SK-N-SH (cell line): ENCODE data around the gene EEFSEC. TPM values are rescaled to one million over a fixed set of nuclear protein-coding genes. Genes with fewer than 3 reads are reported as not detected.
A peak's percentile ranks its signal among the peaks of the same experiment; 100 is the strongest.

Experiments
- CTCF ChIA-PET: fragments of 300-600, 350-600 bp; formaldehyde crosslinking; extraction: SDS; loops from one replicate; lab custom pipeline; 2021; lab: Yijun Ruan, JAX
- POLR2A ChIA-PET: fragments of 350-600 bp; sonication (Branson Sonifier 250); formaldehyde crosslinking; extraction: SDS; loops from one replicate; lab custom pipeline; 2020; ENCODE audit warnings: antibody characterized with exemption, inconsistent platforms; lab: Yijun Ruan, JAX
- DNase-seq: peaks from one replicate; pipeline ENCODE4 v3.0.0; 2012
- H2AFZ ChIP-seq: fragments of 200-600 bp; sonication (generic); 2 replicates; pipeline ENCODE4 v1.8.1; 2016; ENCODE audit warnings: antibody characterized with exemption, mild to moderate bottlenecking, low read depth
- H3F3A ChIP-seq: fragments of 200-600 bp; sonication (generic); replicated peaks from 2 replicates; pipeline ENCODE3; 2016; ENCODE audit warnings: antibody characterized with exemption, mild to moderate bottlenecking; ENCODE audit not compliant: insufficient read depth
- H3K27ac ChIP-seq, 2 experiments: fragments of 200-500 bp in 1 of 2; fragments of 200-600 bp in 1 of 2; sonication (Bioruptor generic) in 1 of 2; sonication (generic), shearing (Covaris generic) in 1 of 2; 2 replicates each; pipeline versions ENCODE4 v1.5.1 to v1.6.1; 2014 to 2016; ENCODE audit warnings: low read depth in 2 of 2, inconsistent platforms in 1 of 2, low read length in 1 of 2, mild to moderate bottlenecking in 1 of 2, mixed read lengths in 1 of 2
- H3K27me3 ChIP-seq: fragments of 200-600 bp; sonication (generic), shearing (Covaris generic); 2 replicates; pipeline ENCODE4 v1.6.1; 2016; ENCODE audit warnings: mixed run types; ENCODE audit not compliant: insufficient read depth
- H3K36me3 ChIP-seq, 2 experiments: fragments of 200-500 bp in 1 of 2; fragments of 200-600 bp in 1 of 2; sonication (Bioruptor generic) in 1 of 2; sonication (generic) in 1 of 2; replicated peaks in 1 of 2; 2 replicates each; pipeline versions ENCODE3 to v1.5.1; 2014 to 2016; ENCODE audit warnings: low read length in 1 of 2, mild to moderate bottlenecking in 1 of 2; ENCODE audit not compliant: insufficient read depth in 2 of 2, control insufficient read depth in 1 of 2
- H3K4me1 ChIP-seq, 2 experiments: fragments of 200-500 bp in 1 of 2; fragments of 200-600 bp in 1 of 2; sonication (Bioruptor generic) in 1 of 2; sonication (generic), shearing (Covaris generic) in 1 of 2; 2 replicates each; pipeline versions ENCODE4 v1.5.1 to v1.6.1; 2014 to 2016; ENCODE audit warnings: low read depth in 1 of 2, low read length in 1 of 2, mixed run types in 1 of 2; ENCODE audit not compliant: insufficient read depth in 2 of 2, control insufficient read depth in 1 of 2
- H3K4me2 ChIP-seq: fragments of 200-600 bp; sonication (generic), shearing (Covaris generic); 2 replicates; pipeline ENCODE4 v1.6.1; 2017; ENCODE audit warnings: mixed run types
- H3K4me3 ChIP-seq, 2 experiments: fragments of 200-500 bp in 1 of 2; fragments of 200-600 bp in 1 of 2; sonication (Bioruptor generic) in 1 of 2; sonication (generic), shearing (Covaris generic) in 1 of 2; 2 replicates each; pipeline versions ENCODE4 v1.5.1 to v1.8.1; 2014 to 2016; ENCODE audit warnings: low read depth in 2 of 2, inconsistent platforms in 1 of 2, low read length in 1 of 2, mild to moderate bottlenecking in 1 of 2, mixed read lengths in 1 of 2, moderate library complexity in 1 of 2
- H3K79me2 ChIP-seq: fragments of 200-600 bp; sonication (generic); 2 replicates; pipeline ENCODE4 v1.8.1; 2017; ENCODE audit warnings: mild to moderate bottlenecking; ENCODE audit not compliant: insufficient read depth
- H3K9ac ChIP-seq: fragments of 200-600 bp; sonication (generic); 2 replicates; pipeline ENCODE4 v1.6.1; 2017; ENCODE audit warnings: mixed run types
- H3K9me2 ChIP-seq: fragments of 200-600 bp; sonication (generic); 2 replicates; pipeline ENCODE4 v1.6.1; 2017; ENCODE audit warnings: mixed run types
- H3K9me3 ChIP-seq: fragments of 200-600 bp; sonication (generic); 2 replicates; pipeline ENCODE4 v1.6.1; 2017; ENCODE audit warnings: mixed run types, mild to moderate bottlenecking, moderate library complexity
- H4K20me1 ChIP-seq: fragments of 200-600 bp; sonication (generic); 2 replicates; pipeline ENCODE4 v1.6.1; 2017; ENCODE audit warnings: mild to moderate bottlenecking, mixed run types; ENCODE audit not compliant: insufficient read depth
- CHD2 ChIP-seq: fragments of 150-350 bp; IDR thresholded peaks from 2 replicates; pipeline ENCODE4 v1.6.1; 2018; ENCODE audit warnings: low read length; ENCODE audit not compliant: partially characterized antibody
- FOSL2 ChIP-seq: IDR thresholded peaks from 2 replicates; pipeline ENCODE4 v1.4.0; 2012; ENCODE audit warnings: low read depth, mild to moderate bottlenecking, moderate library complexity, borderline replicate concordance
- FOXJ3 ChIP-seq: sonication (generic); formaldehyde crosslinking; IDR thresholded peaks from 2 replicates; pipeline ENCODE4 v1.5.1; 2020; ENCODE audit warnings: mild to moderate bottlenecking, missing genetic modification reagents
- GABPA ChIP-seq: IDR thresholded peaks from 2 replicates; pipeline ENCODE4 v1.4.0; 2012; ENCODE audit warnings: low read depth, mild to moderate bottlenecking
- IRF3 ChIP-seq: fragments of 150-350 bp; IDR thresholded peaks from 2 replicates; pipeline ENCODE4 v1.6.1; 2016; ENCODE audit warnings: mild to moderate bottlenecking, low read depth, low read length
- POLR2AphosphoS5 ChIP-seq: IDR thresholded peaks from 2 replicates; pipeline ENCODE4 v1.6.1; 2012; ENCODE audit warnings: low read depth, low read length
- RAD21 ChIP-seq: IDR thresholded peaks from 2 replicates; pipeline ENCODE4 v1.6.1; 2012; ENCODE audit warnings: mild to moderate bottlenecking, low read length
- RFX5 ChIP-seq: IDR thresholded peaks from 2 replicates; pipeline ENCODE4 v1.6.1; 2012; ENCODE audit warnings: mild to moderate bottlenecking, improper control_type of control experiment, low read length
- SMC3 ChIP-seq: IDR thresholded peaks from 2 replicates; pipeline ENCODE4 v1.6.1; 2012; ENCODE audit warnings: low read depth, low read length, improper control_type of control experiment
- TAF1 ChIP-seq: IDR thresholded peaks from 2 replicates; pipeline ENCODE4 v1.6.1; 2012; ENCODE audit warnings: low read depth, mild to moderate bottlenecking, low read length, moderate library complexity, borderline replicate concordance
- TCF12 ChIP-seq: IDR thresholded peaks from 2 replicates; pipeline ENCODE4 v1.4.0; 2012
- TEAD4 ChIP-seq: IDR thresholded peaks from 2 replicates; pipeline ENCODE4 v1.4.0; 2012; ENCODE audit warnings: mild to moderate bottlenecking, borderline replicate concordance; ENCODE audit not compliant: insufficient read depth
- USF2 ChIP-seq: fragments of 150-350 bp; IDR thresholded peaks from 2 replicates; pipeline ENCODE4 v1.6.1; 2017; ENCODE audit warnings: antibody characterized with exemption, low read length, low read depth, borderline replicate concordance
- YY1 ChIP-seq: IDR thresholded peaks from 2 replicates; pipeline ENCODE4 v1.4.0; 2012; ENCODE audit warnings: low read depth, mild to moderate bottlenecking
- WGBS: methylation state at CpG from one replicate; pipeline ENCODE4 v1.1.6; 2017; ENCODE audit warnings: low lambda C conversion rate; 5-methylcytosine and 5-hydroxymethylcytosine counted together
- polyA plus RNA-seq, 3 experiments: library from polyadenylated mRNA; depleted of rRNA; stranded (reverse); fragments of >200 nt; gene quantifications; 2 replicates each; pipeline ENCODE4 v1.2.3, GENCODE V29; 2012
- TF ChIP-seq, protein P1 (sequence below): fragments of 200-600 bp; sonication (generic); IDR thresholded peaks from 2 replicates; pipeline ENCODE4 v1.6.1; 2017; ENCODE audit warnings: antibody characterized with exemption, mild to moderate bottlenecking, moderate library complexity
- TF ChIP-seq, protein P2 (sequence below): IDR thresholded peaks from 2 replicates; pipeline ENCODE4 v1.4.0; 2012; ENCODE audit warnings: low read depth, borderline replicate concordance
- TF ChIP-seq, protein P3 (sequence below): IDR thresholded peaks from 2 replicates; pipeline ENCODE4 v1.4.0; 2012; ENCODE audit warnings: low read depth

The EEFSEC gene
- polyA plus RNA-seq, 1 of the 3 experiments (the other 2 are of a cell fraction), result 12.4 TPM

DNA sequence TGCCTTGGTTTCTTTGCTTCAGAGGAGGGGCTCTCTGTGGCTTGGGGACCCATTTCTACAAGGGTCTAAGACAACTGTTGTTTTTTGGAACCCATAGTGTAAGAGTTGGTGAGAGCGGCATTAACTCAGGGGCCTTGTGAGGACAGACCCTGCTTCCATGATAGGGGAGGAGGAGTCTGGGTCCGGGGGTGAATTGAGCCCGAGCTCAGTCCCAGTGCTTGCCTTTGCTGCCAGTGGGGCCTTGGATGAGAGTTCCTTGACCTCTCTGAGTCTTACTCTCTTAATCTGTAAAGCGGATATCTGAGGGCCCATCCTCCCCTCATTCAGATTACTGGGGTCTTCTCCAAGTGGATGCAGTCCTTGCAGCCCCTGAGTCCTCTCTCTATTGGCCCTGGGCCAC is 74.2 kb downstream of the EEFSEC start:
- no peaks in the 10 kb centered on the region for H3K9me2 ChIP-seq
- POLR2A ChIA-PET, result no interaction called here
- H3K9me3 ChIP-seq, result no peaks in the 10 kb centered on the region; the same call in 1 of the 2 replicates
- H4K20me1 ChIP-seq, result no peaks in the 10 kb centered on the region
- DNase-seq, result no peak
- H3K36me3 ChIP-seq, result no peaks in the 10 kb centered on the region
- H3K9ac ChIP-seq, result no peak overlapping the region
- TF ChIP-seq CHD2 (no peak), GABPA (no peak), TCF12 (no peak), IRF3 (no peak), TEAD4 (no peak), TAF1 (no peak), YY1 (no peak), FOXJ3 (CRISPR knock-in tag) (no peak), RFX5 (no peak)
- H3K4me3 ChIP-seq, result no peak overlapping the region
- H2AFZ ChIP-seq, result no peak overlapping the region
- H3K4me1 ChIP-seq, result peaks cover 8 to 33% of the 10 kb centered on the region in 2 experiments; a peak in 3 of 4 replicates
- 98% methylated on average over 4 of the region's 4 CpGs for WGBS
- no peak overlapping the region for H3K4me2 ChIP-seq
- H3K27ac ChIP-seq, result peak overlapping the region in 1 of 2 experiments; percentile 19; a peak in 1 of 4 replicates
- CTCF ChIA-PET, result interaction anchor here (0.6 to 3.6 kb wide), 23 partner anchors 9 to 1583 kb away, joined by 3 to 28 read pairs (median 5); no protein-coding TSS in a partner anchor
- no peaks in the 10 kb centered on the region for H3K27me3 ChIP-seq
- H3F3A ChIP-seq, result no peaks in the 10 kb centered on the region
- H3K79me2 ChIP-seq, result no peaks in the 10 kb centered on the region

- Histone ChIP-seq H3K27ac (peak overlapping the region in 1 of 2 experiments; percentile 51; a peak in 2 of 4 replicates), H3K9ac (no peak overlapping the region), H3K4me1 (peaks cover 8 to 42% of the 10 kb centered on the region in 2 experiments; a peak in 3 of 4 replicates), H3K27me3 (no peaks in the 10 kb centered on the region)
- WGBS, result 89% methylated on average over 2 of the region's 5 CpGs
- no peak for TF ChIP-seq SMC3
- TF ChIP-seq TEAD4, result no peak
- TF ChIP-seq RAD21, result no peak
- no peak for TF ChIP-seq CHD2
- TF ChIP-seq FOSL2, result no peak
- TF ChIP-seq, protein P1, sequence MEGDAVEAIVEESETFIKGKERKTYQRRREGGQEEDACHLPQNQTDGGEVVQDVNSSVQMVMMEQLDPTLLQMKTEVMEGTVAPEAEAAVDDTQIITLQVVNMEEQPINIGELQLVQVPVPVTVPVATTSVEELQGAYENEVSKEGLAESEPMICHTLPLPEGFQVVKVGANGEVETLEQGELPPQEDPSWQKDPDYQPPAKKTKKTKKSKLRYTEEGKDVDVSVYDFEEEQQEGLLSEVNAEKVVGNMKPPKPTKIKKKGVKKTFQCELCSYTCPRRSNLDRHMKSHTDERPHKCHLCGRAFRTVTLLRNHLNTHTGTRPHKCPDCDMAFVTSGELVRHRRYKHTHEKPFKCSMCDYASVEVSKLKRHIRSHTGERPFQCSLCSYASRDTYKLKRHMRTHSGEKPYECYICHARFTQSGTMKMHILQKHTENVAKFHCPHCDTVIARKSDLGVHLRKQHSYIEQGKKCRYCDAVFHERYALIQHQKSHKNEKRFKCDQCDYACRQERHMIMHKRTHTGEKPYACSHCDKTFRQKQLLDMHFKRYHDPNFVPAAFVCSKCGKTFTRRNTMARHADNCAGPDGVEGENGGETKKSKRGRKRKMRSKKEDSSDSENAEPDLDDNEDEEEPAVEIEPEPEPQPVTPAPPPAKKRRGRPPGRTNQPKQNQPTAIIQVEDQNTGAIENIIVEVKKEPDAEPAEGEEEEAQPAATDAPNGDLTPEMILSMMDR, result no peak
- TF ChIP-seq, protein P2, sequence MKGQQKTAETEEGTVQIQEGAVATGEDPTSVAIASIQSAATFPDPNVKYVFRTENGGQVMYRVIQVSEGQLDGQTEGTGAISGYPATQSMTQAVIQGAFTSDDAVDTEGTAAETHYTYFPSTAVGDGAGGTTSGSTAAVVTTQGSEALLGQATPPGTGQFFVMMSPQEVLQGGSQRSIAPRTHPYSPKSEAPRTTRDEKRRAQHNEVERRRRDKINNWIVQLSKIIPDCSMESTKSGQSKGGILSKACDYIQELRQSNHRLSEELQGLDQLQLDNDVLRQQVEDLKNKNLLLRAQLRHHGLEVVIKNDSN, result no peak
- no peak for TF ChIP-seq FOXJ3 (CRISPR knock-in tag)
- TF ChIP-seq, protein P3, sequence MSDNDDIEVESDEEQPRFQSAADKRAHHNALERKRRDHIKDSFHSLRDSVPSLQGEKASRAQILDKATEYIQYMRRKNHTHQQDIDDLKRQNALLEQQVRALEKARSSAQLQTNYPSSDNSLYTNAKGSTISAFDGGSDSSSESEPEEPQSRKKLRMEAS, result no peak
- no peak for TF ChIP-seq POLR2AphosphoS5
- TF ChIP-seq GABPA, result no peak
- TF ChIP-seq USF2, result no peak
- TF ChIP-seq, all 33 proteins: peak for 0
- Histone ChIP-seq H3K4me3 (no peak overlapping the region), H4K20me1 (no peaks in the 10 kb centered on the region), H3K9me3 (no peaks in the 10 kb centered on the region), H3F3A (no peaks in the 10 kb centered on the region), H3K79me2 (no peaks in the 10 kb centered on the region), H2AFZ (no peak overlapping the region), H3K9me2 (no peaks in the 10 kb centered on the region), H3K4me2 (no peak overlapping the region), H3K36me3 (no peaks in the 10 kb centered on the region)
- DNase-seq, result no peak
- POLR2A ChIA-PET, result no interaction called here
- CTCF ChIA-PET, result interaction anchor here (1.1 to 1.9 kb wide), 4 partner anchors 10 to 79 kb away, joined by 3 to 6 read pairs (median 4); no protein-coding TSS in a partner anchor
Observed at GRCh38 chr3:128228366-128228910, 75.2 kb downstream of the EEFSEC start.
